SK-N-SH treated with all-trans-retinoic acid at 6 μM for 48 hours (cell line): ENCODE data around the gene IGSF8.

Source experiments
- ATAC-seq: fragments of 200-7000 bp; cut with Tn5 transposase; 3 replicates; pipeline ENCODE4 v1.9.1; 2020; ENCODE audit warnings: mild to moderate bottlenecking, moderate library complexity
- ARNTL ChIP-seq: fragments of 450-650 bp; formaldehyde crosslinking; IDR thresholded peaks from 2 replicates; pipeline ENCODE4 v1.5.0; 2020; ENCODE audit warnings: low read depth, mild to moderate bottlenecking, moderate library complexity, borderline replicate concordance
- CREB5 ChIP-seq: fragments of 250-450 bp; sonication (Bioruptor Pico); IDR thresholded peaks from 2 replicates; pipeline ENCODE4 v1.5.1; 2020; ENCODE audit warnings: low read depth, mild to moderate bottlenecking, moderate library complexity
- CSDC2 ChIP-seq: fragments of 250-450 bp; sonication (Bioruptor Pico); IDR thresholded peaks from 2 replicates; pipeline ENCODE4 v1.5.0; 2020; ENCODE audit warnings: mild to moderate bottlenecking, moderate library complexity
- ESRRG ChIP-seq: fragments of 250-450 bp; sonication (Bioruptor Pico); IDR thresholded peaks from 2 replicates; pipeline ENCODE4 v1.6.1; 2021; ENCODE audit warnings: mild to moderate bottlenecking
- GLIS3 ChIP-seq: fragments of 250-450 bp; sonication (Bioruptor Pico); IDR thresholded peaks from 2 replicates; pipeline ENCODE4 v1.5.0; 2020; ENCODE audit warnings: mild to moderate bottlenecking, moderate library complexity
- OSR1 ChIP-seq: fragments of 250-450 bp; sonication (Bioruptor Pico); IDR thresholded peaks from 2 replicates; pipeline ENCODE4 v1.8.0; 2022; ENCODE audit warnings: moderate library complexity, mild to moderate bottlenecking, inconsistent platforms
- PPARA ChIP-seq: fragments of 250-450 bp; sonication (Bioruptor Pico); IDR thresholded peaks from 2 replicates; pipeline ENCODE4 v1.5.0; 2020; ENCODE audit warnings: mild to moderate bottlenecking, borderline replicate concordance
- SNAI2 ChIP-seq: fragments of 250-450 bp; sonication (Bioruptor Pico); IDR thresholded peaks from 2 replicates; pipeline ENCODE4 v1.5.0; 2020; ENCODE audit warnings: mild to moderate bottlenecking, moderate library complexity
- TCF4 ChIP-seq: fragments of 250-450 bp; sonication (Bioruptor Pico); IDR thresholded peaks from 2 replicates; pipeline ENCODE4 v1.8.0; 2021; ENCODE audit warnings: mild to moderate bottlenecking, moderate library complexity, borderline replicate concordance
- TSHZ2 ChIP-seq: fragments of 250-450 bp; sonication (Bioruptor Pico); IDR thresholded peaks from 2 replicates; pipeline ENCODE4 v1.5.0; 2020; ENCODE audit warnings: mild to moderate bottlenecking, moderate library complexity
- ZC3H10 ChIP-seq: fragments of 250-450 bp; sonication (Bioruptor Pico); IDR thresholded peaks from 2 replicates; pipeline ENCODE4 v1.5.1; 2021; ENCODE audit warnings: mild to moderate bottlenecking, moderate library complexity
- ZFP3 ChIP-seq: fragments of 250-450 bp; sonication (Bioruptor Pico); IDR thresholded peaks from 2 replicates; pipeline ENCODE4 v1.5.0; 2020; ENCODE audit warnings: mild to moderate bottlenecking, moderate library complexity
- ZFP30 ChIP-seq: fragments of 450-650 bp; formaldehyde crosslinking; IDR thresholded peaks from 2 replicates; pipeline ENCODE4 v1.5.0; 2022; ENCODE audit warnings: mild to moderate bottlenecking, moderate library complexity
- ZNF565 ChIP-seq: fragments of 450-650 bp; formaldehyde crosslinking; conservative IDR thresholded peaks from 2 replicates; pipeline ENCODE4 v1.5.0; 2020; ENCODE audit warnings: low read depth, mild to moderate bottlenecking, moderate library complexity
- ZNF70 ChIP-seq: fragments of 450-650 bp; formaldehyde crosslinking; IDR thresholded peaks from 2 replicates; pipeline ENCODE4 v1.5.0; 2020; ENCODE audit warnings: mild to moderate bottlenecking, moderate library complexity
- TF ChIP-seq, protein P1 (sequence below): fragments of 250-450 bp; sonication (Bioruptor Pico); IDR thresholded peaks from 2 replicates; pipeline ENCODE4 v1.5.1; 2021; ENCODE audit warnings: mild to moderate bottlenecking, moderate library complexity
- TF ChIP-seq, protein P2 (sequence below): fragments of 250-450 bp; sonication (Bioruptor Pico); IDR thresholded peaks from 2 replicates; pipeline ENCODE4 v1.8.0; 2020; ENCODE audit warnings: mild to moderate bottlenecking, moderate library complexity, borderline replicate concordance

The IGSF8 gene, protein sequence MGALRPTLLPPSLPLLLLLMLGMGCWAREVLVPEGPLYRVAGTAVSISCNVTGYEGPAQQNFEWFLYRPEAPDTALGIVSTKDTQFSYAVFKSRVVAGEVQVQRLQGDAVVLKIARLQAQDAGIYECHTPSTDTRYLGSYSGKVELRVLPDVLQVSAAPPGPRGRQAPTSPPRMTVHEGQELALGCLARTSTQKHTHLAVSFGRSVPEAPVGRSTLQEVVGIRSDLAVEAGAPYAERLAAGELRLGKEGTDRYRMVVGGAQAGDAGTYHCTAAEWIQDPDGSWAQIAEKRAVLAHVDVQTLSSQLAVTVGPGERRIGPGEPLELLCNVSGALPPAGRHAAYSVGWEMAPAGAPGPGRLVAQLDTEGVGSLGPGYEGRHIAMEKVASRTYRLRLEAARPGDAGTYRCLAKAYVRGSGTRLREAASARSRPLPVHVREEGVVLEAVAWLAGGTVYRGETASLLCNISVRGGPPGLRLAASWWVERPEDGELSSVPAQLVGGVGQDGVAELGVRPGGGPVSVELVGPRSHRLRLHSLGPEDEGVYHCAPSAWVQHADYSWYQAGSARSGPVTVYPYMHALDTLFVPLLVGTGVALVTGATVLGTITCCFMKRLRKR

GRCh38 chr1:160097911-160098851 lies at the start of gene IGSF8:
Gene IGSF8, minus strand, starts transcription at chr1:160098619. Its CDS starts 147 bp downstream, at chr1:160098472.
- ATAC-seq, result peak; percentile 79
- TF ChIP-seq CREB5 (CRISPR knock-in tag), result no peak
- TF ChIP-seq CSDC2, result no peak
- TF ChIP-seq, protein P1, sequence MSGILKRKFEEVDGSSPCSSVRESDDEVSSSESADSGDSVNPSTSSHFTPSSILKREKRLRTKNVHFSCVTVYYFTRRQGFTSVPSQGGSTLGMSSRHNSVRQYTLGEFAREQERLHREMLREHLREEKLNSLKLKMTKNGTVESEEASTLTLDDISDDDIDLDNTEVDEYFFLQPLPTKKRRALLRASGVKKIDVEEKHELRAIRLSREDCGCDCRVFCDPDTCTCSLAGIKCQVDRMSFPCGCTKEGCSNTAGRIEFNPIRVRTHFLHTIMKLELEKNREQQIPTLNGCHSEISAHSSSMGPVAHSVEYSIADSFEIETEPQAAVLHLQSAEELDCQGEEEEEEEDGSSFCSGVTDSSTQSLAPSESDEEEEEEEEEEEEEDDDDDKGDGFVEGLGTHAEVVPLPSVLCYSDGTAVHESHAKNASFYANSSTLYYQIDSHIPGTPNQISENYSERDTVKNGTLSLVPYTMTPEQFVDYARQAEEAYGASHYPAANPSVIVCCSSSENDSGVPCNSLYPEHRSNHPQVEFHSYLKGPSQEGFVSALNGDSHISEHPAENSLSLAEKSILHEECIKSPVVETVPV (CRISPR knock-in tag), result no peak
- no peak for TF ChIP-seq OSR1 (CRISPR knock-in tag)

GRCh38 chr1:160148121-160148520 lies 49.7 kb upstream of the IGSF8 start:
- no peak for ATAC-seq
- TF ChIP-seq GLIS3 (CRISPR knock-in tag) (no peak), ZNF70 (CRISPR knock-in tag) (no peak), ZC3H10 (CRISPR knock-in tag) (no peak), PPARA (no peak), ZFP3 (CRISPR knock-in tag) (no peak), TSHZ2 (CRISPR knock-in tag) (no peak)
- TF ChIP-seq, protein P1 (CRISPR knock-in tag), result no peak
- TF ChIP-seq, protein P2, sequence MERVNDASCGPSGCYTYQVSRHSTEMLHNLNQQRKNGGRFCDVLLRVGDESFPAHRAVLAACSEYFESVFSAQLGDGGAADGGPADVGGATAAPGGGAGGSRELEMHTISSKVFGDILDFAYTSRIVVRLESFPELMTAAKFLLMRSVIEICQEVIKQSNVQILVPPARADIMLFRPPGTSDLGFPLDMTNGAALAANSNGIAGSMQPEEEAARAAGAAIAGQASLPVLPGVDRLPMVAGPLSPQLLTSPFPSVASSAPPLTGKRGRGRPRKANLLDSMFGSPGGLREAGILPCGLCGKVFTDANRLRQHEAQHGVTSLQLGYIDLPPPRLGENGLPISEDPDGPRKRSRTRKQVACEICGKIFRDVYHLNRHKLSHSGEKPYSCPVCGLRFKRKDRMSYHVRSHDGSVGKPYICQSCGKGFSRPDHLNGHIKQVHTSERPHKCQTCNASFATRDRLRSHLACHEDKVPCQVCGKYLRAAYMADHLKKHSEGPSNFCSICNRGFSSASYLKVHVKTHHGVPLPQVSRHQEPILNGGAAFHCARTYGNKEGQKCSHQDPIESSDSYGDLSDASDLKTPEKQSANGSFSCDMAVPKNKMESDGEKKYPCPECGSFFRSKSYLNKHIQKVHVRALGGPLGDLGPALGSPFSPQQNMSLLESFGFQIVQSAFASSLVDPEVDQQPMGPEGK (CRISPR knock-in tag), result no peak

DNA sequence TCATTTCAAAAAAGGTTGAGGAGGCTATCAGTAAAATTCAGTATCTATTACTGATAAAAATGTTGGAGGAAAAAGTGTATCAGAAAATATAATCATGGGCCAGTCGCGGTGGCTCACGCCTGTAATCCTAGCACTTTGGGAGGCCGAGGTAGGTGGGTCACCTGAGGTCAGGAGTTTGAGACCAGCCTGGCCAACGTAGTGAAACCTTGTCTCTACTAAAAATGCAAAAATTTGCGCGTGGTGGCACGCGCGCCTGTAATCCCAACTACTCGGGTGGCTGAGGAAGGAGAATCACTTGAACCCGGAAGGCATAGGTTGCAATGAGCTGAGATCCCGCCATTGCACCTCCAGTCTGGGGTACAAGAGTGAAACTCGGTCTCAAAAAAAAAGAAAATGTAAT lies 47.7 kb upstream of the IGSF8 start:
- ATAC-seq, result no peak
- TF ChIP-seq SNAI2 (no peak), ESRRG (CRISPR knock-in tag) (no peak), ZNF70 (CRISPR knock-in tag) (no peak), ARNTL (no peak), TCF4 (CRISPR knock-in tag) (no peak), ZNF565 (CRISPR knock-in tag) (no peak), GLIS3 (CRISPR knock-in tag) (no peak), PPARA (no peak), ZFP30 (CRISPR knock-in tag) (no peak), ZFP3 (CRISPR knock-in tag) (no peak)
- TF ChIP-seq, all 23 proteins: peak for 0
